ENCODE data around the gene ZNF560.

The ZNF560 gene

DNA sequence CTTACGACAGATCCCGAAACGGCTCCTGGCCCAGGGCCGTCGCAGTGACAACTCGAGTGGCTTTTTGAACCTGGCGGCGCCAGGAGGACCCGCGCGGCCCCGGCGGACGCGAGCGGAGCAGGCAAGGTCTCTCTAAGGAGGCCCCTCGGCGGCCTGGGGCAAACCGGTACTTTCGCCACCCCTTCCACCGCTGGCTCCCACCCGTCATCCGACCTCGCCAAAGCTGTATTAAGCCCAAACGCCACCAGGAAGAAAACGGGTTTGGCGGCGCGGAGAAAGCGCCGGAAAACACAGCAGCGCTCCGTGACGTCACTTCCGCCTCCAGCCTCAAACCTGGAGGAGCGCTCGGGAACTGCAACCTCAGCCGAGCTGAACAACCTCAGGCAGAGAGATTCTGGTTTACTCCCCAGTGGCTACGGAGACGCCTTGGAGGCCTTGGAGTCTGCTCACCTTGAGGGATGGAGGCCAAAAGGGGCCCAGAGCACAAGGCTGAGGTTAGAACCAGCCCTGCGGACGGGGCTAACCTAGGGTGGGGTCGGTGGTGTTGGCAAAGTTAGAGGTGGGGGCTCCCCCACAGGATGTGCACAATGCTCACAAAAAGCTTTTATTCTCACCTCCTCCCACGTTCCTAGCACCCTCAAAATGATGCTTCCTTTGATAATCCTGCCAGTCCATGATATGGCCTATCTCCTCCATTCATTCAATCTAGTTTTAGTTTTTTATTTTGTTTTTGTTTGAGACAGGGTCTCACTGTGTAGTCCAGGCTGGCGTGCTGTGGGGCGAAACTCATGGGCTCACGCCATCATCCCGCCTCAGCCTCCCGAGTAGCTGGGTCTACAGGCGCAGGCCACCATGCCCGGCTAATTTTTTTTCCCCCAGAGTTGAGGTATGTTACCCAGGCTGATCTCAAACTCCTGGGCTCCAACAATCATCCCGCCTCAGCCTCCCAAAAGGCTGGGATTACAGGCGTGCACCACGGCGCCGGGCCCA is 62.8 kb downstream of the ZNF560 start, which contains the start of gene ZNF266:
Gene ZNF266, minus strand, starts transcription at position 295 of the 990 bp plus-strand sequence. CDS start 15,484 bp downstream, outside the sequence.
- peak; percentile 29 to 35 for DNase-seq

DNA sequence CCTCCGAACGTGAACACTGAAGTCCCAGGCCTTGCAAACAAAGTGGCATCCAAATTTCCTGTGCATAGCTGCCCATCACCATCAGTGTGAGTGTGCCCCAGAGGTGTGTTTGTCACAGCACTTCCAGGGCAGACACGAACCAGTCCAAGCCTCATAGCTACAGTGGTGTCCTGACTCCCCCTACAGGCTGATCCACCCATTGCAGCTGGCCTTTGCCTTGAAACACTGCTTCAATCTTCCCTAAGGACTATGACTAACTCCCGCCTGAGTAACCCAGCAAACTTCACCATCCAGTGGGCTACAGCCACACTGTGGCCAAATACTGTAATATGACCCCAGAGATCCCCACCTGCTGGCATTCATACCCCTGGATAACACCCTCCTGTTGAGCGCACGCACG is 66.9 kb downstream of the ZNF560 start:
- DNase-seq, result no peak

DNA sequence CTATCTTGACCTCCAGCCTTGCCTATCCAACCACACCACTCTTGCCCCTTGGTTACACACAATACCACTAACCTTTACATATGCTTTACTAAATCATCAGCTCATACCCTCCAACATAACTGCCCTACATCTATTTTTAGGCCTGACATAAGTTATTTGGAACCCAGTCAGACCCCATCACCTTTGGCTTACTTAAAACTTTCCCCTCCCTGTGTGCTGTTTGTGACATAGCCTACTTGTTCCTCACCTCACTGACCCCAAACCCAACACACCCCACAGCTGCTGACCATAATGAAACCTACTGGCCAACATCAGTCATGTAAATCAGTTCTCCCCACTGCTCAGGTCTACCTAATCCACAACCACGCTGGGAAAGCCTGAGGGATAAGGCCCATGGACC is 68.0 kb downstream of the ZNF560 start:
- no peak for DNase-seq

DNA sequence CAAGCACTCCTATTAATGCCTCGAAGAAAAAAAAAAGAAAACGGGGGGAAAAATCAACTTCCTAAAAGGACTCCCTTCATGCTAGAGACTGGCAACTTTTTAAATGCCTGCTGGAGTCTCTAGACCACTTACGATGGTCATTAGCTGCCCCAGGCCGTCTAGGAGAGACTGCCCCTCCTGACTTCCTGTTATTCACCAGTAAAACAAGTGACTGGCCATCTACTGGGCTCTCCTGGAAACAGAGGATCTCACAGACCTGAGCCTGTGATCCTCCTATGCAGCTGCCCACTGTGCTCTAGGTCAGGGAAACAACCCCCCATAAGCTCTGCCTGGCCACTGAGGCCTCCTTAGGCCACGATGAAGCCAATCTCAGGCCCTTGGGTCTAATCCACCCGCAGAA is 70.5 kb downstream of the ZNF560 start:
- DNase-seq, result no peak
